ENCODE data around the gene CFAP298.

DNA sequence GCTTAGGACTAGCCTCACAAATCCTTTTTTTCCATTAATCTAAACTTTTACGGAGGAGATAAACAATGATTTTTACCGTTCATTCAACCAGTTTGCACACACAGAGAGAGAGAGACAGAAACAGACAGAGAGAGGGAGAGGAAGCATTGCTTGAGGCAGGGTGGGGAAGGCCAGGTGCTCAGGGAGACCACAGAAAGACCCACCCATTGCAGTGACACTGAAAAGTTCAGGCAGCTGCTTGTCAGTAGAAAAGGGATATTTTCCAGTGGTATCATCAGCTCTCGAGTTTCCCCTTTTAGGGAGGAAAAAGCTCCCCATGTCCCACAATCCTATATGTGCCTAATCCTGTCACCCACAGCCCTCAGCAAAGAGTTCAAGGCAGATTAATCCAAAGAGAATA lies 54.1 kb downstream of the CFAP298 start:
- TF ChIP-seq, protein P1, sequence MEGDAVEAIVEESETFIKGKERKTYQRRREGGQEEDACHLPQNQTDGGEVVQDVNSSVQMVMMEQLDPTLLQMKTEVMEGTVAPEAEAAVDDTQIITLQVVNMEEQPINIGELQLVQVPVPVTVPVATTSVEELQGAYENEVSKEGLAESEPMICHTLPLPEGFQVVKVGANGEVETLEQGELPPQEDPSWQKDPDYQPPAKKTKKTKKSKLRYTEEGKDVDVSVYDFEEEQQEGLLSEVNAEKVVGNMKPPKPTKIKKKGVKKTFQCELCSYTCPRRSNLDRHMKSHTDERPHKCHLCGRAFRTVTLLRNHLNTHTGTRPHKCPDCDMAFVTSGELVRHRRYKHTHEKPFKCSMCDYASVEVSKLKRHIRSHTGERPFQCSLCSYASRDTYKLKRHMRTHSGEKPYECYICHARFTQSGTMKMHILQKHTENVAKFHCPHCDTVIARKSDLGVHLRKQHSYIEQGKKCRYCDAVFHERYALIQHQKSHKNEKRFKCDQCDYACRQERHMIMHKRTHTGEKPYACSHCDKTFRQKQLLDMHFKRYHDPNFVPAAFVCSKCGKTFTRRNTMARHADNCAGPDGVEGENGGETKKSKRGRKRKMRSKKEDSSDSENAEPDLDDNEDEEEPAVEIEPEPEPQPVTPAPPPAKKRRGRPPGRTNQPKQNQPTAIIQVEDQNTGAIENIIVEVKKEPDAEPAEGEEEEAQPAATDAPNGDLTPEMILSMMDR (IDR thresholded peaks at IDR 0.05; ENCODE audit: poor library complexity, severe bottlenecking) = no peak
- TF ChIP-seq POLR2AphosphoS5 (IDR thresholded peaks at IDR 0.05) = no peak
- TF ChIP-seq EZH2 (IDR thresholded peaks at IDR 0.05; ENCODE audit: borderline replicate concordance, insufficient read depth, low read length, poor library complexity, severe bottlenecking) = no peak
- TF ChIP-seq RAD21 (conservative IDR thresholded peaks at IDR 0.05) = no peak
- no peak for TF ChIP-seq EP300 (conservative IDR thresholded peaks at IDR 0.05; ENCODE audit: poor library complexity, severe bottlenecking)
- TF ChIP-seq SMC3 (conservative IDR thresholded peaks at IDR 0.05; ENCODE audit: poor library complexity) = no peak
